HCT116 (cell line): ENCODE measurements around the gene DNAAF1. TPM values are rescaled to one million over a fixed set of nuclear protein-coding genes. Genes with fewer than 3 reads are reported as not detected.

Experiments
- ATAC-seq: fragments of 200-7000 bp; cut with Tn5 transposase; 2 replicates; pipeline ENCODE4 v1.9.1; 2020; ENCODE audit warnings: mild to moderate bottlenecking, moderate library complexity
- BruUV-seq: library from RNA; stranded (reverse); fragments of 400-500 nt; replicated peaks from 2 replicates; lab custom pipeline; 2021; lab: Mats Ljungman, UMichigan
- CTCF ChIA-PET: fragments of 300-600 bp; sonication (Branson Sonifier 250); formaldehyde crosslinking; loops from one replicate; lab custom pipeline; 2021; ENCODE audit warnings: antibody characterized with exemption; lab: Charles Lee
- POLR2A ChIA-PET: fragments of 300-600, 350-600 bp; sonication (Branson Sonifier 250); formaldehyde crosslinking; loops from one replicate; lab custom pipeline; 2021; ENCODE audit warnings: antibody characterized with exemption; lab: Charles Lee
- RAD21 ChIA-PET, 2 experiments: fragments of 300-600 bp; sonication (Branson Sonifier 250); formaldehyde crosslinking; loops; one replicate each; lab custom pipeline; 2023; ENCODE audit warnings: low total read pairs in 2 of 2; ENCODE audit not compliant: uncharacterized antibody in 2 of 2, unreplicated experiment in 2 of 2, low non-redundant PET in 1 of 2; lab: Charles Lee
- DNase-seq: peaks from one replicate; pipeline ENCODE4 v3.0.0-alpha.2; 2010; ENCODE audit warnings: low read depth, low spot score
- H2AFZ ChIP-seq: fragments of 200-600 bp; shearing (Covaris generic), sonication (generic); 2 replicates; pipeline ENCODE4 v1.6.1; 2017; ENCODE audit warnings: low read depth, mixed run types, mixed read lengths, antibody characterized with exemption, low read length; ENCODE audit not compliant: poor library complexity, severe bottlenecking
- H3K27ac ChIP-seq: 2 replicates; pipeline ENCODE4 v1.5.1; 2012; ENCODE audit warnings: low read depth, low read length
- H3K27me3 ChIP-seq: fragments of 200-600 bp; sonication (generic); 2 replicates; pipeline ENCODE4 v1.6.1; 2016; ENCODE audit warnings: mixed run types, low read length, mixed read lengths; ENCODE audit not compliant: insufficient read depth
- H3K36me3 ChIP-seq, 2 experiments: fragments of 200-500 bp in 1 of 2; fragments of 200-600 bp in 1 of 2; sonication (Bioruptor generic) in 1 of 2; sonication (generic) in 1 of 2; 2 replicates each; pipeline versions ENCODE4 v1.5.1 to v1.6.1; 2014 to 2016; ENCODE audit warnings: low read length in 2 of 2, inconsistent platforms in 1 of 2, mixed read lengths in 1 of 2, mixed run types in 1 of 2; ENCODE audit not compliant: insufficient read depth in 2 of 2, control insufficient read depth in 1 of 2
- H3K4me1 ChIP-seq, 2 experiments: fragments of 200-600 bp in 1 of 2; sonication (generic) in 1 of 2; 2 replicates each; pipeline versions ENCODE4 v1.5.1 to v1.6.1; 2012 to 2017; ENCODE audit warnings: low read length in 2 of 2, inconsistent platforms in 1 of 2, mild to moderate bottlenecking in 1 of 2, mixed read lengths in 1 of 2, mixed run types in 1 of 2, moderate library complexity in 1 of 2; ENCODE audit not compliant: insufficient read depth in 2 of 2, control insufficient read depth in 1 of 2
- H3K4me2 ChIP-seq: fragments of 200-600 bp; sonication (generic); 2 replicates; pipeline ENCODE4 v1.6.1; 2017; ENCODE audit warnings: mixed run types, low read length, mixed read lengths
- H3K4me3 ChIP-seq, 2 experiments: fragments of 200-600 bp in 1 of 2; sonication (generic) in 1 of 2; replicated peaks in 1 of 2; 2 replicates each; pipeline ENCODE4 v1.5.1; 2011 to 2016; ENCODE audit warnings: low read length in 2 of 2, control low read depth in 1 of 2, low read depth in 1 of 2, mild to moderate bottlenecking in 1 of 2, mixed read lengths in 1 of 2, mixed run types in 1 of 2
- H3K79me2 ChIP-seq: fragments of 200-600 bp; sonication (generic); 2 replicates; pipeline ENCODE4 v1.6.1; 2017; ENCODE audit warnings: mild to moderate bottlenecking, mixed run types, low read length, moderate library complexity, mixed read lengths; ENCODE audit not compliant: insufficient read depth
- H3K9ac ChIP-seq: fragments of 200-600 bp; sonication (generic); 2 replicates; pipeline ENCODE4 v1.6.1; 2016; ENCODE audit warnings: low read length, mixed read lengths
- H3K9me2 ChIP-seq: fragments of 200-600 bp; sonication (generic), shearing (Covaris generic); 2 replicates; pipeline ENCODE4 v1.6.1; 2017; ENCODE audit warnings: mixed run types, mild to moderate bottlenecking, moderate library complexity; ENCODE audit not compliant: insufficient read depth
- H3K9me3 ChIP-seq, 2 experiments: fragments of 200-500 bp in 1 of 2; fragments of 200-600 bp in 1 of 2; sonication (Bioruptor generic) in 1 of 2; sonication (generic) in 1 of 2; 2 replicates each; pipeline ENCODE4 v1.6.1; 2014 to 2017; ENCODE audit warnings: low read length in 2 of 2, mixed read lengths in 2 of 2, inconsistent platforms in 1 of 2, low read depth in 1 of 2, mild to moderate bottlenecking in 1 of 2, mixed run types in 1 of 2, moderate library complexity in 1 of 2; ENCODE audit not compliant: control insufficient read depth in 1 of 2, insufficient read depth in 1 of 2
- H4K20me1 ChIP-seq: fragments of 200-600 bp; sonication (generic), shearing (Covaris generic); 2 replicates; pipeline ENCODE4 v1.6.1; 2017; ENCODE audit warnings: mixed run types, mild to moderate bottlenecking, moderate library complexity; ENCODE audit not compliant: insufficient read depth
- CBX3 ChIP-seq: IDR thresholded peaks from 2 replicates; pipeline ENCODE4 v1.6.1; 2012; ENCODE audit warnings: low read depth
- CEBPB ChIP-seq: IDR thresholded peaks from 2 replicates; pipeline ENCODE4 v1.6.1; 2012; ENCODE audit warnings: low read depth
- EGR1 ChIP-seq: IDR thresholded peaks from 2 replicates; pipeline ENCODE4 v1.6.1; 2012; ENCODE audit warnings: low read depth
- ELF1 ChIP-seq: IDR thresholded peaks from 2 replicates; pipeline ENCODE4 v1.6.1; 2012; ENCODE audit warnings: low read depth, borderline replicate concordance
- EZH2 ChIP-seq: fragments of 200-600 bp; sonication (generic); IDR thresholded peaks from 2 replicates; pipeline ENCODE4 v1.6.1; 2017; ENCODE audit warnings: antibody characterized with exemption, mixed run types
- EZH2phosphoT487 ChIP-seq: fragments of 200-600 bp; IDR thresholded peaks from 2 replicates; pipeline ENCODE4 v1.6.1; 2018; ENCODE audit warnings: antibody characterized with exemption, borderline replicate concordance
- POLR2A ChIP-seq: IDR thresholded peaks from 2 replicates; pipeline ENCODE4 v1.7.0; 2011; ENCODE audit warnings: borderline replicate concordance; ENCODE audit not compliant: insufficient read depth, insufficient read length; ENCODE audit errors: extremely low read depth
- POLR2AphosphoS5 ChIP-seq: IDR thresholded peaks from 2 replicates; pipeline ENCODE4 v1.6.1; 2011; ENCODE audit warnings: mild to moderate bottlenecking, low read depth, low read length, moderate library complexity
- RAD21 ChIP-seq: IDR thresholded peaks from 2 replicates; pipeline ENCODE4 v1.6.1; 2012; ENCODE audit warnings: low read depth, mild to moderate bottlenecking
- REST ChIP-seq: IDR thresholded peaks from 2 replicates; pipeline ENCODE4 v1.6.1; 2012; ENCODE audit warnings: low read depth
- SIN3A ChIP-seq: IDR thresholded peaks from 2 replicates; pipeline ENCODE4 v1.6.1; 2012; ENCODE audit warnings: low read depth
- SP1 ChIP-seq: IDR thresholded peaks from 2 replicates; pipeline ENCODE4 v1.6.1; 2012; ENCODE audit warnings: low read depth
- TCF7L2 ChIP-seq: IDR thresholded peaks from 2 replicates; pipeline ENCODE4 v1.7.0; 2011; ENCODE audit warnings: borderline replicate concordance, inconsistent platforms; ENCODE audit not compliant: insufficient read depth, insufficient read length; ENCODE audit errors: extremely low read depth
- ZFX ChIP-seq: fragments of 450-650 bp; IDR thresholded peaks from 2 replicates; pipeline ENCODE4 v1.6.1; 2017
- ZNF274 ChIP-seq: fragments of 200-500 bp; sonication (Bioruptor generic); IDR thresholded peaks from 2 replicates; pipeline ENCODE4 v1.6.1; 2014; ENCODE audit warnings: mild to moderate bottlenecking, low read depth, low read length, inconsistent platforms
- intact Hi-C: fragments of 100-400 bp; cut with micrococcal nuclease; formaldehyde crosslinking; loops from 2 replicates; pipeline ENCODE4 v1.10.0; 2022
- total RNA-seq: library from RNA; stranded (reverse); gene quantifications from one replicate; pipeline ENCODE4 v1.2.1, GENCODE V29; 2021; ENCODE audit not compliant: unreplicated experiment
- TF ChIP-seq, protein P1 (sequence below), 3 experiments: fragments of 200-600 bp in 1 of 3; sonication (generic) in 1 of 3; IDR thresholded peaks in 2 of 3; conservative IDR thresholded peaks in 1 of 3; 2 replicates each; pipeline ENCODE4 v1.5.1; 2012 to 2017; ENCODE audit warnings: low read depth in 2 of 3, low read length in 2 of 3, antibody characterized with exemption in 1 of 3, borderline replicate concordance in 1 of 3, control low read depth in 1 of 3, mild to moderate bottlenecking in 1 of 3, mixed read lengths in 1 of 3, mixed run types in 1 of 3, moderate library complexity in 1 of 3; ENCODE audit not compliant: insufficient read depth in 1 of 3
- TF ChIP-seq, protein P2 (sequence below): IDR thresholded peaks from 2 replicates; pipeline ENCODE4 v1.6.1; 2012
- TF ChIP-seq, protein P3 (sequence below): IDR thresholded peaks from 2 replicates; pipeline ENCODE4 v1.6.1; 2012

Gene DNAAF1
- total RNA-seq, 1 experiment from 2014 or later, result 0.30 TPM

- Histone ChIP-seq H3K9ac (no peak overlapping the region), H3K36me3 (peaks cover 3 to 9% of the 10 kb centered on the region in 2 experiments; a peak in 2 of 4 replicates), H3K79me2 (peaks cover 86% of the 10 kb centered on the region), H2AFZ (no peak overlapping the region), H3K4me3 (no peak overlapping the region), H4K20me1 (peaks cover 6% of the 10 kb centered on the region; the same call in 1 of the 2 replicates), H3K9me3 (no peaks in the 10 kb centered on the region), H3K4me1 (peaks cover 5 to 10% of the 10 kb centered on the region in 2 experiments; a peak in 2 of 4 replicates), H3K27me3 (no peaks in the 10 kb centered on the region), H3K9me2 (no peaks in the 10 kb centered on the region), H3K4me2 (no peak overlapping the region), H3K27ac (no peak overlapping the region)
- RAD21 ChIA-PET, result no interaction called here
- POLR2A ChIA-PET, result no interaction called here
- TF ChIP-seq EZH2phosphoT487 (no peak), ZFX (no peak), POLR2A (no peak), ZNF274 (no peak), TCF7L2 (no peak), EZH2 (no peak), POLR2AphosphoS5 (no peak), CEBPB (no peak), SP1 (no peak), RAD21 (no peak), EGR1 (no peak), CBX3 (no peak), SIN3A (no peak), REST (no peak), ELF1 (no peak)
- TF ChIP-seq, protein P1, sequence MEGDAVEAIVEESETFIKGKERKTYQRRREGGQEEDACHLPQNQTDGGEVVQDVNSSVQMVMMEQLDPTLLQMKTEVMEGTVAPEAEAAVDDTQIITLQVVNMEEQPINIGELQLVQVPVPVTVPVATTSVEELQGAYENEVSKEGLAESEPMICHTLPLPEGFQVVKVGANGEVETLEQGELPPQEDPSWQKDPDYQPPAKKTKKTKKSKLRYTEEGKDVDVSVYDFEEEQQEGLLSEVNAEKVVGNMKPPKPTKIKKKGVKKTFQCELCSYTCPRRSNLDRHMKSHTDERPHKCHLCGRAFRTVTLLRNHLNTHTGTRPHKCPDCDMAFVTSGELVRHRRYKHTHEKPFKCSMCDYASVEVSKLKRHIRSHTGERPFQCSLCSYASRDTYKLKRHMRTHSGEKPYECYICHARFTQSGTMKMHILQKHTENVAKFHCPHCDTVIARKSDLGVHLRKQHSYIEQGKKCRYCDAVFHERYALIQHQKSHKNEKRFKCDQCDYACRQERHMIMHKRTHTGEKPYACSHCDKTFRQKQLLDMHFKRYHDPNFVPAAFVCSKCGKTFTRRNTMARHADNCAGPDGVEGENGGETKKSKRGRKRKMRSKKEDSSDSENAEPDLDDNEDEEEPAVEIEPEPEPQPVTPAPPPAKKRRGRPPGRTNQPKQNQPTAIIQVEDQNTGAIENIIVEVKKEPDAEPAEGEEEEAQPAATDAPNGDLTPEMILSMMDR (IDR thresholded peaks at IDR 0.05 in 2 of 3, conservative IDR thresholded peaks at IDR 0.05 in 1 of 3; ENCODE audit: borderline replicate concordance in 1 of 3, insufficient read depth in 1 of 3, low read depth in 2 of 3, low read length in 2 of 3), result no peak
- TF ChIP-seq, protein P2, sequence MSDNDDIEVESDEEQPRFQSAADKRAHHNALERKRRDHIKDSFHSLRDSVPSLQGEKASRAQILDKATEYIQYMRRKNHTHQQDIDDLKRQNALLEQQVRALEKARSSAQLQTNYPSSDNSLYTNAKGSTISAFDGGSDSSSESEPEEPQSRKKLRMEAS, result no peak
- TF ChIP-seq, protein P3, sequence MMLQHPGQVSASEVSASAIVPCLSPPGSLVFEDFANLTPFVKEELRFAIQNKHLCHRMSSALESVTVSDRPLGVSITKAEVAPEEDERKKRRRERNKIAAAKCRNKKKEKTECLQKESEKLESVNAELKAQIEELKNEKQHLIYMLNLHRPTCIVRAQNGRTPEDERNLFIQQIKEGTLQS, result no peak
- CTCF ChIA-PET, result interaction anchor here (1.2 kb wide), 1 partner anchor 21 kb away, joined by 3 read pairs; no protein-coding TSS in a partner anchor
- ATAC-seq, result no peak
- DNase-seq, result no peak
- no TSS peak for BruUV-seq
- intact Hi-C loops, result no loop called here
Observed at GRCh38 chr16:84105301-84105815, 39.8 kb upstream of the DNAAF1 start.
